H1 (cell line): ENCODE data around the gene A3GALT2. TPM values are rescaled to one million over a fixed set of nuclear protein-coding genes. Genes with fewer than 3 reads are reported as not detected.

Experiments used
- CHD2 ChIP-seq: IDR thresholded peaks from 2 replicates; pipeline ENCODE4 v1.6.1; 2012; ENCODE audit warnings: low read length, improper control_type of control experiment
- GTF2F1 ChIP-seq: IDR thresholded peaks from 2 replicates; pipeline ENCODE4 v1.6.1; 2012; ENCODE audit warnings: low read depth, low read length, improper control_type of control experiment, borderline replicate concordance
- HDAC6 ChIP-seq: IDR thresholded peaks from one replicate; pipeline ENCODE4 v1.7.1; 2012; ENCODE audit warnings: low read depth, mild to moderate bottlenecking, inconsistent platforms, low read length, moderate library complexity
- JUND ChIP-seq: IDR thresholded peaks from 2 replicates; pipeline ENCODE4 v1.6.1; 2011; ENCODE audit warnings: mild to moderate bottlenecking, improper control_type of control experiment, low read length
- KDM1A ChIP-seq: fragments of 200-600, 300-600 bp; sonication (generic); IDR thresholded peaks from 2 replicates; pipeline ENCODE4 v1.7.1; 2016; ENCODE audit warnings: mild to moderate bottlenecking, low read length, borderline replicate concordance
- NRF1 ChIP-seq: IDR thresholded peaks from 2 replicates; pipeline ENCODE4 v1.6.1; 2011; ENCODE audit warnings: mild to moderate bottlenecking, low read depth, low read length, improper control_type of control experiment
- POU5F1 ChIP-seq: IDR thresholded peaks from 2 replicates; pipeline ENCODE4 v1.6.1; 2011; ENCODE audit warnings: low read depth, mild to moderate bottlenecking, low read length, moderate library complexity
- SP1 ChIP-seq: IDR thresholded peaks from 2 replicates; pipeline ENCODE4 v1.6.1; 2011; ENCODE audit warnings: low read depth, low read length
- TAF7 ChIP-seq: optimal IDR thresholded peaks from 2 replicates; pipeline ENCODE3; 2011; ENCODE audit warnings: low read depth, mild to moderate bottlenecking, inconsistent platforms, low read length, moderate library complexity, borderline replicate concordance
- TEAD4 ChIP-seq: IDR thresholded peaks from 2 replicates; pipeline ENCODE4 v1.6.1; 2012; ENCODE audit warnings: low read depth, low read length, inconsistent platforms, mixed read lengths
- USF2 ChIP-seq: IDR thresholded peaks from 2 replicates; pipeline ENCODE4 v1.6.1; 2011; ENCODE audit warnings: low read length, improper control_type of control experiment
- polyA plus RNA-seq, 7 experiments: library from polyadenylated mRNA; depleted of rRNA in 3 of 7; stranded (reverse) in 5 of 7; unstranded in 2 of 7; fragments of >200 nt in 5 of 7; fragments of 200-250 nt in 2 of 7; gene quantifications; 1 replicate in 5 of 7; 2 replicates in 1 of 7; 4 replicates in 1 of 7; pipeline versions ENCODE4 v1.2.1 to v1.2.3, GENCODE V29; 2011 to 2013; ENCODE audit warnings: missing spikeins in 2 of 7, mixed read lengths in 2 of 7
- total RNA-seq: library from RNA; stranded (reverse); fragmentation: NEBNext Ultra II Directional; extraction: Animal tissue kit (Norgen Biotek cat#: 25700); gene quantifications from 2 replicates; pipeline ENCODE4 v1.2.1, GENCODE V29; 2021
- TF ChIP-seq, protein P1 (sequence below): fragments of 300-600 bp; sonication (generic); IDR thresholded peaks from 2 replicates; pipeline ENCODE4 v1.7.1; 2012; ENCODE audit warnings: low read length, moderate library complexity, mild to moderate bottlenecking, inconsistent platforms; ENCODE audit not compliant: insufficient replicate concordance

The A3GALT2 gene
- total and polyA plus RNA-seq, 2 of the 8 experiments (the other 6 are each of a cell fraction or from before 2014, with no cell fraction given): not detected

DNA sequence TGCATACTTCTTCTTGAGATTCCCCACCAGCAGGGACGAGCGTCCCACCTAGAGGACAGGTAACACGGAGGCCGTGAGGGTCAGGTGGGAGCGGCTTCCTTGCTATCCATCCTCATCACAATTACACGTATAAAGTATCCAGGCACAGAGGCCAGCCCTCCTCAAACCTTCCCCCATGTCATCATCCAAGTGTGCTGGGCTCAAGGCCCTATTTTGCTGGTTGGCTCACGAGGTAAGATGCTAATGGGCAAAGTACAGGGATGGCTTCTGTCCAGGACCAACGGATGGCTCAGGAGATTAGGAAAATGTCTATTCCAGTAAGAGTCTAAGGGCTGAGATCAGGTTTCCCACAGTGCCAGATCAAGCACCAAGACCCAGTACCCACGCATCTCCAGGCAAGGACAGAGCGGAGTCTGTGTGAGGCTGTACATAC is 11.5 kb upstream of the A3GALT2 start (continued):
- TF ChIP-seq, protein P1, sequence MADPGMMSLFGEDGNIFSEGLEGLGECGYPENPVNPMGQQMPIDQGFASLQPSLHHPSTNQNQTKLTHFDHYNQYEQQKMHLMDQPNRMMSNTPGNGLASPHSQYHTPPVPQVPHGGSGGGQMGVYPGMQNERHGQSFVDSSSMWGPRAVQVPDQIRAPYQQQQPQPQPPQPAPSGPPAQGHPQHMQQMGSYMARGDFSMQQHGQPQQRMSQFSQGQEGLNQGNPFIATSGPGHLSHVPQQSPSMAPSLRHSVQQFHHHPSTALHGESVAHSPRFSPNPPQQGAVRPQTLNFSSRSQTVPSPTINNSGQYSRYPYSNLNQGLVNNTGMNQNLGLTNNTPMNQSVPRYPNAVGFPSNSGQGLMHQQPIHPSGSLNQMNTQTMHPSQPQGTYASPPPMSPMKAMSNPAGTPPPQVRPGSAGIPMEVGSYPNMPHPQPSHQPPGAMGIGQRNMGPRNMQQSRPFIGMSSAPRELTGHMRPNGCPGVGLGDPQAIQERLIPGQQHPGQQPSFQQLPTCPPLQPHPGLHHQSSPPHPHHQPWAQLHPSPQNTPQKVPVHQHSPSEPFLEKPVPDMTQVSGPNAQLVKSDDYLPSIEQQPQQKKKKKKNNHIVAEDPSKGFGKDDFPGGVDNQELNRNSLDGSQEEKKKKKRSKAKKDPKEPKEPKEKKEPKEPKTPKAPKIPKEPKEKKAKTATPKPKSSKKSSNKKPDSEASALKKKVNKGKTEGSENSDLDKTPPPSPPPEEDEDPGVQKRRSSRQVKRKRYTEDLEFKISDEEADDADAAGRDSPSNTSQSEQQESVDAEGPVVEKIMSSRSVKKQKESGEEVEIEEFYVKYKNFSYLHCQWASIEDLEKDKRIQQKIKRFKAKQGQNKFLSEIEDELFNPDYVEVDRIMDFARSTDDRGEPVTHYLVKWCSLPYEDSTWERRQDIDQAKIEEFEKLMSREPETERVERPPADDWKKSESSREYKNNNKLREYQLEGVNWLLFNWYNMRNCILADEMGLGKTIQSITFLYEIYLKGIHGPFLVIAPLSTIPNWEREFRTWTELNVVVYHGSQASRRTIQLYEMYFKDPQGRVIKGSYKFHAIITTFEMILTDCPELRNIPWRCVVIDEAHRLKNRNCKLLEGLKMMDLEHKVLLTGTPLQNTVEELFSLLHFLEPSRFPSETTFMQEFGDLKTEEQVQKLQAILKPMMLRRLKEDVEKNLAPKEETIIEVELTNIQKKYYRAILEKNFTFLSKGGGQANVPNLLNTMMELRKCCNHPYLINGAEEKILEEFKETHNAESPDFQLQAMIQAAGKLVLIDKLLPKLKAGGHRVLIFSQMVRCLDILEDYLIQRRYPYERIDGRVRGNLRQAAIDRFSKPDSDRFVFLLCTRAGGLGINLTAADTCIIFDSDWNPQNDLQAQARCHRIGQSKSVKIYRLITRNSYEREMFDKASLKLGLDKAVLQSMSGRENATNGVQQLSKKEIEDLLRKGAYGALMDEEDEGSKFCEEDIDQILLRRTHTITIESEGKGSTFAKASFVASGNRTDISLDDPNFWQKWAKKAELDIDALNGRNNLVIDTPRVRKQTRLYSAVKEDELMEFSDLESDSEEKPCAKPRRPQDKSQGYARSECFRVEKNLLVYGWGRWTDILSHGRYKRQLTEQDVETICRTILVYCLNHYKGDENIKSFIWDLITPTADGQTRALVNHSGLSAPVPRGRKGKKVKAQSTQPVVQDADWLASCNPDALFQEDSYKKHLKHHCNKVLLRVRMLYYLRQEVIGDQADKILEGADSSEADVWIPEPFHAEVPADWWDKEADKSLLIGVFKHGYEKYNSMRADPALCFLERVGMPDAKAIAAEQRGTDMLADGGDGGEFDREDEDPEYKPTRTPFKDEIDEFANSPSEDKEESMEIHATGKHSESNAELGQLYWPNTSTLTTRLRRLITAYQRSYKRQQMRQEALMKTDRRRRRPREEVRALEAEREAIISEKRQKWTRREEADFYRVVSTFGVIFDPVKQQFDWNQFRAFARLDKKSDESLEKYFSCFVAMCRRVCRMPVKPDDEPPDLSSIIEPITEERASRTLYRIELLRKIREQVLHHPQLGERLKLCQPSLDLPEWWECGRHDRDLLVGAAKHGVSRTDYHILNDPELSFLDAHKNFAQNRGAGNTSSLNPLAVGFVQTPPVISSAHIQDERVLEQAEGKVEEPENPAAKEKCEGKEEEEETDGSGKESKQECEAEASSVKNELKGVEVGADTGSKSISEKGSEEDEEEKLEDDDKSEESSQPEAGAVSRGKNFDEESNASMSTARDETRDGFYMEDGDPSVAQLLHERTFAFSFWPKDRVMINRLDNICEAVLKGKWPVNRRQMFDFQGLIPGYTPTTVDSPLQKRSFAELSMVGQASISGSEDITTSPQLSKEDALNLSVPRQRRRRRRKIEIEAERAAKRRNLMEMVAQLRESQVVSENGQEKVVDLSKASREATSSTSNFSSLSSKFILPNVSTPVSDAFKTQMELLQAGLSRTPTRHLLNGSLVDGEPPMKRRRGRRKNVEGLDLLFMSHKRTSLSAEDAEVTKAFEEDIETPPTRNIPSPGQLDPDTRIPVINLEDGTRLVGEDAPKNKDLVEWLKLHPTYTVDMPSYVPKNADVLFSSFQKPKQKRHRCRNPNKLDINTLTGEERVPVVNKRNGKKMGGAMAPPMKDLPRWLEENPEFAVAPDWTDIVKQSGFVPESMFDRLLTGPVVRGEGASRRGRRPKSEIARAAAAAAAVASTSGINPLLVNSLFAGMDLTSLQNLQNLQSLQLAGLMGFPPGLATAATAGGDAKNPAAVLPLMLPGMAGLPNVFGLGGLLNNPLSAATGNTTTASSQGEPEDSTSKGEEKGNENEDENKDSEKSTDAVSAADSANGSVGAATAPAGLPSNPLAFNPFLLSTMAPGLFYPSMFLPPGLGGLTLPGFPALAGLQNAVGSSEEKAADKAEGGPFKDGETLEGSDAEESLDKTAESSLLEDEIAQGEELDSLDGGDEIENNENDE: no peak
- TF ChIP-seq POU5F1 (no peak), KDM1A (no peak), SP1 (no peak), NRF1 (no peak), JUND (no peak), TEAD4 (no peak), CHD2 (no peak), HDAC6 (no peak), USF2 (no peak), GTF2F1 (no peak), TAF7 (no peak)
